Uterus (tissue), 4 donors: Measurements from ENCODE around the gene PTRH2. TPM values are rescaled to one million over a fixed set of nuclear protein-coding genes. Genes with fewer than 3 reads are reported as not detected.
"Not testable (repeated sequence)": the region's sequence is repeated elsewhere in the genome, so short reads cannot be mapped to it uniquely, and the experiment has no call there.

ENCODE experiments used
- DNase-seq, 2 donors: peaks; one replicate each; pipeline ENCODE4 v3.0.0-alpha.2; 2019 to 2020
- H3K27ac ChIP-seq, 2 donors: fragments of 200-600 bp; sonication (generic); 1 replicate in 1 of 2; 2 replicates in 1 of 2; pipeline ENCODE4 v1.5.1; 2016 to 2018
- H3K27me3 ChIP-seq, 2 donors: fragments of 200-600 bp; sonication (generic); one replicate each; pipeline ENCODE4 v1.5.1; 2018 to 2019; ENCODE audit warnings: control low read depth in 1 of 2
- H3K36me3 ChIP-seq, 2 donors: fragments of 200-600 bp; sonication (generic); one replicate each; pipeline ENCODE4 v1.5.1; 2019; ENCODE audit warnings: control low read depth in 1 of 2
- H3K4me1 ChIP-seq, 2 donors: fragments of 200-600 bp; sonication (generic); one replicate each; pipeline ENCODE4 v1.5.1; 2018 to 2019; ENCODE audit warnings: control low read depth in 1 of 2
- H3K4me3 ChIP-seq, 2 donors: fragments of 200-600 bp; sonication (generic); 1 replicate in 1 of 2; 2 replicates in 1 of 2; pipeline ENCODE4 v1.5.1; 2018 to 2019; ENCODE audit warnings: mild to moderate bottlenecking in 1 of 2
- H3K9me3 ChIP-seq, 2 donors: fragments of 200-600 bp; sonication (generic); one replicate each; pipeline ENCODE4 v1.5.1; 2019; ENCODE audit warnings: control low read depth in 1 of 2
- POLR2A ChIP-seq, 2 donors: fragments of 450-650 bp; IDR thresholded peaks; one replicate each; pipeline ENCODE4 v1.6.1; 2016; ENCODE audit warnings: antibody characterized with exemption in 2 of 2, mild to moderate bottlenecking in 1 of 2, moderate library complexity in 1 of 2
- intact Hi-C: fragments of 100-400 bp; cut with DNase I; formaldehyde crosslinking; loops from one replicate; pipeline ENCODE4 v1.15.1; 2023; ENCODE audit warnings: low total_unique reads
- total RNA-seq, 4 donors: library from RNA; depleted of rRNA in 3 of 4; stranded (reverse); fragments of >200 nt in 3 of 4; gene quantifications; one replicate each; pipeline versions ENCODE4 v1.1.0 to v1.2.4, GENCODE V29; 2014 to 2023
- TF ChIP-seq, protein P1 (sequence below), 4 experiments: fragments of 200-600 bp in 2 of 4; fragments of 450-650 bp in 2 of 4; sonication (generic) in 2 of 4; IDR thresholded peaks; one replicate each; pipeline ENCODE4 v1.5.1; 2016 to 2019; ENCODE audit warnings: antibody characterized with exemption in 4 of 4, mild to moderate bottlenecking in 2 of 4, moderate library complexity in 1 of 4
- donor health status: DM: yes; HTN: yes; CAD: no.

Gene PTRH2
- total RNA-seq, 4 donors from 2014 or later, result 13.2 to 31.8 (median 24.3) TPM

DNA sequence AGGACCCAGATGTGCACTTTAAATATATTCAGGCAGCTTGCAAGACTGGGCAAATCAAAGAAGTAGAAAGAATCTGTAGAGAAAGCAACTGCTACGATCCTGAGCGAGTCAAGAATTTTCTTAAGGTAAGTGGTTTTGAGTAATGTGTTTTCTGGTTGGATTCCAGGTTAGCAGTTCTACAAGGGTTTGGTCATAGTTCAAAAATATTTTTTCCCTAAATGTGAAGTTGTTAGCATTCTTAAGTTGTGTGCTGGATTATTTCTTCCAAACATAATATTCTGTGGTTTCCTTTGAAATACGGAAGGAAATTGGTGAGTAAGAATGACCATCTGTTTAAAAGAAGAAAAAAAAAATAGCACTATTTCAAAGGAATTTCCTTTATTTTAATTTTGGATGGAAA, 38.4 kb downstream of the PTRH2 start:
- intact Hi-C loops, result no loop called here
- Histone ChIP-seq H3K4me1 (no peaks in the 10 kb centered on the region), H3K27me3 (no peaks in the 10 kb centered on the region), H3K9me3 (no peaks in the 10 kb centered on the region), H3K36me3 (no peaks in the 10 kb centered on the region), H3K27ac (peak overlapping the region in 1 of 2 donors; percentile 48), H3K4me3 (no peak overlapping the region)
- DNase-seq, result no peak
- no peak for TF ChIP-seq POLR2A (IDR thresholded peaks at IDR 0.05)
- TF ChIP-seq, protein P1, sequence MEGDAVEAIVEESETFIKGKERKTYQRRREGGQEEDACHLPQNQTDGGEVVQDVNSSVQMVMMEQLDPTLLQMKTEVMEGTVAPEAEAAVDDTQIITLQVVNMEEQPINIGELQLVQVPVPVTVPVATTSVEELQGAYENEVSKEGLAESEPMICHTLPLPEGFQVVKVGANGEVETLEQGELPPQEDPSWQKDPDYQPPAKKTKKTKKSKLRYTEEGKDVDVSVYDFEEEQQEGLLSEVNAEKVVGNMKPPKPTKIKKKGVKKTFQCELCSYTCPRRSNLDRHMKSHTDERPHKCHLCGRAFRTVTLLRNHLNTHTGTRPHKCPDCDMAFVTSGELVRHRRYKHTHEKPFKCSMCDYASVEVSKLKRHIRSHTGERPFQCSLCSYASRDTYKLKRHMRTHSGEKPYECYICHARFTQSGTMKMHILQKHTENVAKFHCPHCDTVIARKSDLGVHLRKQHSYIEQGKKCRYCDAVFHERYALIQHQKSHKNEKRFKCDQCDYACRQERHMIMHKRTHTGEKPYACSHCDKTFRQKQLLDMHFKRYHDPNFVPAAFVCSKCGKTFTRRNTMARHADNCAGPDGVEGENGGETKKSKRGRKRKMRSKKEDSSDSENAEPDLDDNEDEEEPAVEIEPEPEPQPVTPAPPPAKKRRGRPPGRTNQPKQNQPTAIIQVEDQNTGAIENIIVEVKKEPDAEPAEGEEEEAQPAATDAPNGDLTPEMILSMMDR (IDR thresholded peaks at IDR 0.05), result no peak

DNA sequence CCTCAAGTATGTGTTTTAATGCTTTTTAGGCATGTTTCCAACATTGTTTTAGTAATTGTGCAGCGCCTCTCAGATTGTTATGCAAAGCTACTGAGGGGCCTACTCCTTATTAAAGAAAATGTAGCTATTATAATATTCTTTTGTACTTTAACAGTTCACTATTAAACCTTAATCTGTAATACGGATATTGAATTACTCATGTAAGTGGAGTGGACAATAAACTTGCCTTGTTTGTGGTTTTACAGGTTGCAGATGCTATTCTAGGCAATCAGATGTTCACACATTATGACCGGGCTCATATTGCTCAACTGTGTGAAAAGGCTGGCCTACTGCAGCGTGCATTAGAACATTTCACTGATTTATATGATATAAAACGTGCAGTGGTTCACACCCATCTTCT, 41.0 kb downstream of the PTRH2 start:
- no peaks in the 10 kb centered on the region for H3K27me3 ChIP-seq
- no peaks in the 10 kb centered on the region for H3K4me1 ChIP-seq
- H3K36me3 ChIP-seq, result no peaks in the 10 kb centered on the region
- no peak for TF ChIP-seq POLR2A (IDR thresholded peaks at IDR 0.05)
- TF ChIP-seq, protein P1 (IDR thresholded peaks at IDR 0.05), result no peak
- intact Hi-C loops, result no loop called here
- DNase-seq, result no peak
- no peak overlapping the region for H3K27ac ChIP-seq
- H3K9me3 ChIP-seq, result no peaks in the 10 kb centered on the region
- no peak overlapping the region for H3K4me3 ChIP-seq

DNA sequence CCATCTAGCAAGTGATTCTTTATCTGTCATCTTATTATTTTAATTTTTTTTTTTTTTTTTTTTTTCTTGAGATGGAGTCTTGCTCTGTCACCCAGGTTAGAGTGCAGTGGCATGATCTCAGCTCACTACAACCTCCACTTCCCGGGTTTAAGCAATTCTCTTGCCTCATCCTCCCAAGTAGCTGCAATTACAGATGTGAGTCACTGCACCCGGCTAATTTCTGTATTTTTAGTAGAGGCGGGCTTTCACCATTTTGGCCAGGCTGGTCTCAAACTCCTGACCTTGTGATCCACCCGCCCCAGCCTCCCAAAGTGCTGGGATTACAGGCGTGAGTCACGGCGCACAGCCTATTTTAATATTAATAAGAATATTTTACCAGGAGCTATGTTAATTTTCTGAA, 50.6 kb downstream of the PTRH2 start:
- H3K4me1 ChIP-seq, H3K27ac ChIP-seq, H3K36me3 ChIP-seq, DNase-seq, H3K9me3 ChIP-seq, H3K27me3 ChIP-seq, intact Hi-C loops, H3K4me3 ChIP-seq: not testable (repeated sequence)

DNA sequence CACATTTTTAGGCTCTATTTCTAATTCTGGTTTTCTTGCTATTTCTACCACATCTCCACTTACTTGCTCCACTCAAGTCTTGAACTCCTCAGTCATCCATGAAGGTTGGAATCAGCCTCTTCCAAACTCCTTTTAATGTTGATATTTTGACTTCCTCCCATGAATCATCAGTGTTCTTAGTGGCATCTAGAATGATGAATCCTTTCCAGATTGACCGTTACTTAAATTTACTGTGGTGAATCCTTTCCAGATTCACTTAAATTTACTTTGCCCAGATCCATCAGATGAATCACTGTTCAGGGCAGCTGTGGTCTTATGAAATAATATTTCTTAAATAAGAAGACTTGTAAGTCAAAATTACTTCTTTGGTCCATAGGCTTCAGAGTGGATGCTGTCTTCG, 55.1 kb downstream of the PTRH2 start:
- H3K27me3 ChIP-seq, result no peaks in the 10 kb centered on the region
- no peaks in the 10 kb centered on the region for H3K4me1 ChIP-seq
- H3K9me3 ChIP-seq, result no peaks in the 10 kb centered on the region
- no peak overlapping the region for H3K27ac ChIP-seq
- intact Hi-C loops, result no loop called here
- TF ChIP-seq POLR2A (IDR thresholded peaks at IDR 0.05), result no peak
- TF ChIP-seq, protein P1 (IDR thresholded peaks at IDR 0.05), result no peak
- H3K4me3 ChIP-seq, result no peak overlapping the region
- no peaks in the 10 kb centered on the region for H3K36me3 ChIP-seq
- DNase-seq, result no peak

DNA sequence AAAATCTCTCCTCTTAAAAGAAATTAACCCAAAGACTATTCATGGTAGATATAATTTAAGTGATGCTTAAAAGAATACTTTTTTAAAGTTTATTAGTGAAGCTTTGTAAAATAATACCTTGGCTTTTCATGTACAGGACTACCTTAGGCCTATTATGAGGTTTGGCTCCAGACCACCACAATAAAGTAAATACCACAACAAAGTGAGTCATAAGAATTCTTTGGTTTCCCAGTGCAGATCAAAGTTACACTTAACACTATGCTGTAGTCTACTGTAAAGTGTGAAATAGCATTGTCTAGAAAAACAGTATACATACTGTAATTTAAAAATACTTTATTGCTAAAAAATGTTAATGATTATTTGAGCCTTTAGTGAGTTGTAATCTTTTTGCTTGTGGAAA, 55.9 kb downstream of the PTRH2 start:
- intact Hi-C loops, result no loop called here
- DNase-seq, result no peak
- H3K9me3 ChIP-seq, result no peaks in the 10 kb centered on the region
- no peak overlapping the region for H3K4me3 ChIP-seq
- H3K27ac ChIP-seq, result no peak overlapping the region
- no peaks in the 10 kb centered on the region for H3K4me1 ChIP-seq
- TF ChIP-seq, protein P1 (IDR thresholded peaks at IDR 0.05), result no peak
- no peak for TF ChIP-seq POLR2A (IDR thresholded peaks at IDR 0.05)
- H3K36me3 ChIP-seq, result no peaks in the 10 kb centered on the region
- H3K27me3 ChIP-seq, result no peaks in the 10 kb centered on the region

DNA sequence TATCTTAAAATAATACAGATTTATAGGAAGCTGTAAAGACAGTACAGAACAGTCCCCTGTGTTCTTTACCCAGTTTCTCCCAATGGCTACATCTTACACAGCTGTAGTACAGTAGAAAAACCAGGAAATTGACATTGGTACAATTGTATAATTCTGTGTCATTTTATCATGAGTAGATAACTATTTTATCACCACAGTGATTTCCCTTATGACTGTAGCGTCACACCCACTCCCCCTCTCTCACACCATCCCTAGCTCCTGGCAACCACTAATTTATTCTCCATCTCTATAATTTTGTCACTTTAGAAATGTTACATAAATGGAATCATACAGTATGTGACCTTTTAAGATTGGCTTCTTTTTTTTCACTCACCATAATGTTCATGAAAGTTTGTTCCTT, 56.6 kb downstream of the PTRH2 start:
- Histone ChIP-seq H3K36me3 (no peaks in the 10 kb centered on the region), H3K4me1 (no peaks in the 10 kb centered on the region), H3K9me3 (no peaks in the 10 kb centered on the region), H3K27ac (no peak overlapping the region), H3K4me3 (no peak overlapping the region), H3K27me3 (no peaks in the 10 kb centered on the region)
- intact Hi-C loops, result no loop called here
- TF ChIP-seq, protein P1 (IDR thresholded peaks at IDR 0.05), result no peak
- no peak for TF ChIP-seq POLR2A (IDR thresholded peaks at IDR 0.05)
- DNase-seq, result no peak
